ENCODE results near the gene TMEM233.

DNA sequence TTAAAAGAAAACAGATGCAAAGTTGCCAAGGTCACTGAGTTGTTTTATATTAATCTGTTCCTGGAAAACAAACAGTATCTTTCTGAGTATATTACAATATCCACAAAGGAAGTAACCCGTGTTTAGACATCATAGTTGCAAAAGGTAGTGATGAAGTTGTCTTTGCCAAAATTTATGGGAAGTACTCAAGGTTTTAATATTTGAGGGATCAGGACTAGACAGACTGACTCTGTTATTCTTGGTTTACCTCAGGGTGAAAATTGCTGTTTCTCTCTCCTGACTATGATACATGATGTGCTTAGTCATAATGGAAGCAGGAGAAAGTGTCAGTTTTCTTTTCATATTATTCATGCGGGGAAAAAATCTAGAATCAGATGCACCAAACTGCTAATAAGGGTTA lies 28.3 kb downstream of the TMEM233 start:
- TF ChIP-seq, protein P1, sequence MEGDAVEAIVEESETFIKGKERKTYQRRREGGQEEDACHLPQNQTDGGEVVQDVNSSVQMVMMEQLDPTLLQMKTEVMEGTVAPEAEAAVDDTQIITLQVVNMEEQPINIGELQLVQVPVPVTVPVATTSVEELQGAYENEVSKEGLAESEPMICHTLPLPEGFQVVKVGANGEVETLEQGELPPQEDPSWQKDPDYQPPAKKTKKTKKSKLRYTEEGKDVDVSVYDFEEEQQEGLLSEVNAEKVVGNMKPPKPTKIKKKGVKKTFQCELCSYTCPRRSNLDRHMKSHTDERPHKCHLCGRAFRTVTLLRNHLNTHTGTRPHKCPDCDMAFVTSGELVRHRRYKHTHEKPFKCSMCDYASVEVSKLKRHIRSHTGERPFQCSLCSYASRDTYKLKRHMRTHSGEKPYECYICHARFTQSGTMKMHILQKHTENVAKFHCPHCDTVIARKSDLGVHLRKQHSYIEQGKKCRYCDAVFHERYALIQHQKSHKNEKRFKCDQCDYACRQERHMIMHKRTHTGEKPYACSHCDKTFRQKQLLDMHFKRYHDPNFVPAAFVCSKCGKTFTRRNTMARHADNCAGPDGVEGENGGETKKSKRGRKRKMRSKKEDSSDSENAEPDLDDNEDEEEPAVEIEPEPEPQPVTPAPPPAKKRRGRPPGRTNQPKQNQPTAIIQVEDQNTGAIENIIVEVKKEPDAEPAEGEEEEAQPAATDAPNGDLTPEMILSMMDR (IDR thresholded peaks at IDR 0.05; ENCODE audit: borderline replicate concordance, extremely low read depth, low read length, poor library complexity, severe bottlenecking): no peak
- no peak for TF ChIP-seq EZH2 (IDR thresholded peaks at IDR 0.05; ENCODE audit: borderline replicate concordance, low read depth, low read length, severe bottlenecking)

Data from DND-41 (cell line).